ENCODE results near the gene SCFD2.

- TF ChIP-seq ZNF274 (IDR thresholded peaks at IDR 0.05; ENCODE audit: low read depth, low read length) = no peak
- TF ChIP-seq SUZ12 (IDR thresholded peaks at IDR 0.05; ENCODE audit: extremely low read depth, insufficient read depth, insufficient read length) = no peak
- no peak for TF ChIP-seq YY1 (IDR thresholded peaks at IDR 0.05; ENCODE audit: insufficient read depth, insufficient read length)
These were observed 316.3 kb downstream of the SCFD2 start for GRCh38 chr4:53049528-53049927.
